Esophagus (tissue), 2 donors: Measurements from ENCODE around the gene KRT6A. TPM values are rescaled to one million over a fixed set of nuclear protein-coding genes. Genes with fewer than 3 reads are reported as not detected.

Experiments
- H3K27ac ChIP-seq, 2 donors: one replicate each; pipeline ENCODE4 v1.5.1; 2013; ENCODE audit warnings: low read depth in 2 of 2, mild to moderate bottlenecking in 2 of 2, inconsistent platforms in 1 of 2, low read length in 1 of 2, moderate library complexity in 1 of 2
- H3K27me3 ChIP-seq, 2 donors: one replicate each; pipeline ENCODE4 v1.6.1; 2013; ENCODE audit warnings: low read length in 2 of 2, control low read depth in 1 of 2, mild to moderate bottlenecking in 1 of 2; ENCODE audit not compliant: insufficient read depth in 2 of 2, control insufficient read depth in 1 of 2
- H3K36me3 ChIP-seq, 2 donors: one replicate each; pipeline ENCODE4 v1.6.1; 2013; ENCODE audit warnings: low read length in 1 of 2; ENCODE audit not compliant: control insufficient read depth in 2 of 2, insufficient read depth in 2 of 2
- H3K4me1 ChIP-seq, 2 donors: one replicate each; pipeline ENCODE4 v1.6.1; 2013; ENCODE audit warnings: low read length in 1 of 2; ENCODE audit not compliant: control insufficient read depth in 2 of 2, insufficient read depth in 2 of 2
- H3K4me3 ChIP-seq, 2 donors: one replicate each; pipeline ENCODE4 v1.5.1; 2013; ENCODE audit warnings: low read length in 2 of 2, mild to moderate bottlenecking in 2 of 2, low read depth in 1 of 2, moderate library complexity in 1 of 2
- H3K9me3 ChIP-seq, 2 donors: one replicate each; pipeline ENCODE4 v1.6.1; 2013; ENCODE audit warnings: mild to moderate bottlenecking in 2 of 2, low read depth in 1 of 2, low read length in 1 of 2, moderate library complexity in 1 of 2; ENCODE audit not compliant: control insufficient read depth in 2 of 2, insufficient read depth in 1 of 2
- WGBS, 2 donors: extraction: QIAGEN DNeasy Blood & Tissue Kit; methylation state at CpG; one replicate each; pipeline ENCODE4 v1.1.7; 2013; 5-methylcytosine and 5-hydroxymethylcytosine counted together
- polyA plus RNA-seq, 2 donors: library from polyadenylated mRNA; stranded (reverse); fragments of 200-250 nt; gene quantifications; one replicate each; pipeline ENCODE4 v1.2.3, GENCODE V29; 2013
- donor health status: healthy with polysubstance abuse.
- donor health status: Bipolar disorder and iron deficiency.

Gene KRT6A
- polyA plus RNA-seq, 2 donors, result 945 to 7,628 TPM

DNA sequence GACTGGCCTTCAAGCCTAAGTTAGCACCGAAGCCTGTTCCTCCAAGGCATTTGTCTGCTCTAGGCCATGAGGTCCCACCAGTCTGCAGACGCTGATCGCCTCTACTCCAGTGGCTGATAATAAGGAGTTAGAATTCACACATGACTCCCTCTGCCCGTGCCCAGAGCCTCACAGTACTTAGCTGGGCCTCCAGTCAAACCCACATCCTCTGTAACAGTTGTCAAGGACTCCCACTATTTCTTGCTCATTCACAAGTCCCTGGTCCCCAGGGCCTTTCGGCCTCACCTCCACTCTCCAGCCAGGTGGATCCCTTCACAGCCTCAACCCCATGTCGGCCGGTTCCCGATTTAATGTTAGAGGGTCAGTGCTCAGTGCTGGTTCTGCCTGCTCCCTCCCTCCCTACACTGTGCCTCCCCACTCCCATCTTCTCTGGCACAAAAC, 33.5 kb upstream of the KRT6A start:
- Histone ChIP-seq H3K4me1 (peaks cover 2 to 20% of the 10 kb centered on the region in 2 donors), H3K9me3 (no peaks in the 10 kb centered on the region), H3K27me3 (no peaks in the 10 kb centered on the region), H3K4me3 (no peak overlapping the region), H3K27ac (peak overlapping the region; percentile 88 to 89), H3K36me3 (no peaks in the 10 kb centered on the region)
- 73 to 83% methylated on average over 8 of the region's 8 CpGs for WGBS, 2 donors

DNA sequence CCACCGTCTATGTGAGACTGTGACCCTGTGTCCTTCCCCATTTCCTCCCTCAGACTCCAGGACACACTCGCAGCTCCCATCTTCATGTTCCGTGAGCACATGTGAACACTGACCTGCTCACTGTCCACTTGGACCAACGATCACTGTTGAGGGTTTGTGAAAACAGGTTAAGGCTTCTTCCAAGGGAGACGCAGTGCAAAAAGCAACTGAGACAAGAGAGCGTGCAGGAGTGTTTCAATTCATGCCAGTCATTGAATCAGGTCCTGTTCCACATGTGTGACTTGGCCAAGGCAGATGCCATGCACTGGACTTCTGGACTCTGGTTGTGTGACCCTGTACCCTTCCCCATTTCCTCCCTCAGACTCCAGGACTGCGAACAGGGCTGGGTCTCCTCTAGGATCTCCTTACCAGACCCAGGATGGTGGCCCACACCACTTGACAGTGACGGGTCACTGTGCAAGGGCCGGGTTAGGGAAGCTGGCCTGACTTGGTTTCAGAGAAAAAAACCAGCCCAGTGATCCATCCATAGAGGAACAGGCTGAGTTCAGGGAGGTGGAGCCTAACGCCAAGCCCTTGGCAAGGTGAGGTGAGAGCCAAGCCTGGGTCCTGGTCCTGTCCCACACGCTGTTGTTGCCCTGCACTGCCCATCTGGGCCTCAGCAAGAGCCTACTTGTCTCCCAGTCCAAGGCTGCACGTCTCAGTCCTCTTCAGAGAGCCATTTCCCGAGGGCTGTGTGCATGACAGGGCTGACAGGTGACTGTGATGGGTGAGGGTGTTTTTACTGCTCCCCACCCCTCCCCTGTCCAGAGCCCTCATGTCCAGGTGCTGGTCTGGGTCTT, 32.8 kb upstream of the KRT6A start:
- no peaks in the 10 kb centered on the region for H3K9me3 ChIP-seq
- H3K4me1 ChIP-seq, result peaks cover 3 to 20% of the 10 kb centered on the region in 2 donors
- no peaks in the 10 kb centered on the region for H3K27me3 ChIP-seq
- peak overlapping the region; percentile 88 to 89 for H3K27ac ChIP-seq
- peak overlapping the region in 1 of 2 donors; percentile 8 for H3K4me3 ChIP-seq
- 54 to 69% methylated on average over 13 of the region's 13 CpGs for WGBS, 2 donors
- no peaks in the 10 kb centered on the region for H3K36me3 ChIP-seq

DNA sequence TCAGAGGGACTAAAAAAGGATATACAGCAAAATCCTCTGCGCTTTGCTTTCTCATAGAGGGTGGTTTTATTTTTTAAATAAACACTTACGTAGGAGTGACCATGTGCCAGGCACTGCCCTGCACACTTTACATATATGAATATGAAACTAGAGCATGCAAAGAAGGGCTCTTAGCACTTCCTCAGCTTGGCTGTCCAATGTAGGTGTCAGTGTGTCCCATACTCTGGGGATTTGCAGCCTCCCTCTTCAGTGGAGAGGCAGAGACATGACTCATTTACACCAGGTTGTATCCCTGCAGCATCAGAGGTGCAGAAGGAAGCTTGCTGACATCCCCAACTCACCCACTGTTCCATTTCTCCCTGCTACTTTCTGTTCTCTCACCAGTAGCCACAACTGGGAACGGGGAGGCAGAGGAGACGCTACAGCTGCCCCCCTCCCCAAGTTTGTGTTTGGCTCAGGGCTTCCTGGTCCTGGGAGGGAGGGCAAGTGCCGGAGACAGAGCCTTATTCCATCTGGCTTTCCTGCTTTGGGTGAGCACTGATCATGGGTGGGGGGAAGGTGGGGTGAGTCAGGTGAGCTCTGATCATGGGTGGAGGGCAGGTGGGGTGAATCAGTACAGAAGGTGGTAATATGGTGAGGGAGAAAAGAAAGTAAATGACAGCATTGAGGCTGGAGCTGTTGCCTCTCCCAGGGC, 32.0 kb upstream of the KRT6A start:
- Histone ChIP-seq H3K4me3 (peak overlapping the region in 1 of 2 donors; percentile 8), H3K9me3 (no peaks in the 10 kb centered on the region), H3K27me3 (no peaks in the 10 kb centered on the region), H3K36me3 (no peaks in the 10 kb centered on the region), H3K27ac (peak overlapping the region; percentile 88 to 89), H3K4me1 (peaks cover 3 to 20% of the 10 kb centered on the region in 2 donors)
- WGBS, 2 donors, result 45 to 59% methylated on average over 5 of the region's 5 CpGs

DNA sequence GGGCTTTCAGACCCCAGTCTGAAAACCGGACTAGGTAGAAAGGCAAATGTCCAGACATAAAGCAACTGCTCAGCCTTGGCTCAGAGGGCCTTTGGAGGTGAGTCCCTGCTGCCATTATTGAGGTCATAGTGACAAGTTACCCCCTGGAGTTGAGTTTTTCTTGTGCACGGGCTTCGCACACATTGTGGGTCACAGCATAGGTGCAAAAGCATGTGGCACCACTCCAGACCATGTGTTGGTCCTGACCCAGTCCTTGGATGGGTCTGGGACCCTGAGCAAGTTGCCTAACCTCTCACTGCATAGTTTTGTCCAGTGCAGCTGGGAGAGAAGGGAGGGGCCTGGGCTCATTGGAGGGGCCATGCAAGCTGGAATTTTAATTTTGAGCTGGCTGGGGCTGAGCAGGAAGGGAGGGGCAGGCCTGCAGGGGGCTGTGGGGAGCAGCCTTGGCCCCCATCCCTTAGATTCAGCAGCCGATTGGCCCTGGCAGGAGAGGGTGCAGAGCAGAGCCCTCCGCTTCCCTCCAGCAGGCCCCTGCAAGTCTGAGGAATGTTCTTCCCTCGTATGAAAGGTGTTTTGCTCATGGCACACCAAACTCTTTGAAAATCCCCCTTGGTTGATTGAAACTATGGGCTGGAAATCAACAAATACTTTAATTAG, 31.3 kb upstream of the KRT6A start:
- H3K27me3 ChIP-seq, result no peaks in the 10 kb centered on the region
- H3K4me1 ChIP-seq, result peaks cover 3 to 20% of the 10 kb centered on the region in 2 donors
- WGBS, 2 donors, result 40 to 59% methylated on average over 6 of the region's 6 CpGs
- no peaks in the 10 kb centered on the region for H3K9me3 ChIP-seq
- no peak overlapping the region for H3K4me3 ChIP-seq
- peak overlapping the region; percentile 81 to 83 for H3K27ac ChIP-seq
- H3K36me3 ChIP-seq, result no peaks in the 10 kb centered on the region

DNA sequence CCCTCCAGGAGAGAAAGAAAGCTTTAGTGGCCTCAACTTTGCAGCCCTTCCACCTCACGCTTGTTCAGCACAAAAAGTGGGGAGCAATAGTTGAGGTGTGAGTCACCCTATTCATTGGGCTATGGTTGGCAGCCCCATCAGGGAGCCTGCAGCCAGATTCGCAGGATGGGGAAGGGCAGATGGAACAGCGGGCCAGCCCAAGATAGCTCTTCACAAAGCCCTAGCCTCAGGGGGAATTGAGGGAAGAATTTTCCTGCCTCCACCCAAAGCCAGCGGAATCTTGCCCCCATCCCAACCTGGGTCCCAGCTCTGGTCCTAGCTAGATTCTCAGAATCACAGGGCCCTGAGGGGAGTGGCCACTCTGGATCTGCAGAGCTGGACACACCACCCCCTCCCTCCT, 30.8 kb upstream of the KRT6A start:
- peak overlapping the region; percentile 81 to 83 for H3K27ac ChIP-seq
- no peak overlapping the region for H3K4me3 ChIP-seq
- H3K4me1 ChIP-seq, result peaks cover 3 to 20% of the 10 kb centered on the region in 2 donors
- H3K27me3 ChIP-seq, result no peaks in the 10 kb centered on the region
- no peaks in the 10 kb centered on the region for H3K9me3 ChIP-seq
- 48 to 71% methylated on average over 4 of the region's 4 CpGs for WGBS, 2 donors
- H3K36me3 ChIP-seq, result no peaks in the 10 kb centered on the region

DNA sequence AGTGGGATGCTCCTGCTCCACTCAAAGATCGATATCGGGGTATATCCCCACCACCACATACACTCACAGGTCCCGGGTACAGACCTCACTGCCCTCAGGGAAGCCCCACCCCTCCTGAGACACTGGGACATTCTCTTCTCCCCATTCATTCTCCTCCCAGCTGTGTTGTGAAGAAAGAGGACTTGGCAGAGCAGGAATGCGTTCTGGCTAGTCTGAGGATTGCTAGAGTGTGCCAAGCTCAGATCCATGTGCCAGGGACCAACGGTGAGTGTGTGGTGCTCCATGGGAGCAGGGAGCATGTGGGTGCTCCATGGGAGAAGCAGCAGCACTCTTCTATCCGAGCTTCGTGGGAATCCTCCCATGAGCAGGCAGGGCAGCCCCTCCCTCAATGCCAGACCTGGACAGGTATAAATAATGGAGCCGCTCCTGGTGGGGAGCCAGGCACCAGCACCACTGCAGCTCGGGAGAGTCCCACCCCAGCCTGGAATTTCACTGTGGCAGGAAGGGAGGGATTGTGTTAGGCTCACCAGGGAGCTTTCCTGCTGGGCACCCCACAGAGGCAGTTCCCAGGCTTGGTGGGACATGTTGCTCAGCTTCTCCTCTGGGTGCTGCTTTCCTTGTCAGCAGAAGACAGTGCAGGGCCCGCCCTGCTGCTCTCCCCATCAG, 29.4 kb upstream of the KRT6A start:
- Histone ChIP-seq H3K4me1 (peaks cover 3 to 20% of the 10 kb centered on the region in 2 donors), H3K27ac (peak overlapping the region; percentile 83 to 89), H3K9me3 (no peaks in the 10 kb centered on the region), H3K4me3 (no peak overlapping the region), H3K36me3 (peaks cover 0 to 5% of the 10 kb centered on the region in 2 donors), H3K27me3 (no peaks in the 10 kb centered on the region)
- 37 to 51% methylated on average over 10 of the region's 10 CpGs for WGBS, 2 donors

DNA sequence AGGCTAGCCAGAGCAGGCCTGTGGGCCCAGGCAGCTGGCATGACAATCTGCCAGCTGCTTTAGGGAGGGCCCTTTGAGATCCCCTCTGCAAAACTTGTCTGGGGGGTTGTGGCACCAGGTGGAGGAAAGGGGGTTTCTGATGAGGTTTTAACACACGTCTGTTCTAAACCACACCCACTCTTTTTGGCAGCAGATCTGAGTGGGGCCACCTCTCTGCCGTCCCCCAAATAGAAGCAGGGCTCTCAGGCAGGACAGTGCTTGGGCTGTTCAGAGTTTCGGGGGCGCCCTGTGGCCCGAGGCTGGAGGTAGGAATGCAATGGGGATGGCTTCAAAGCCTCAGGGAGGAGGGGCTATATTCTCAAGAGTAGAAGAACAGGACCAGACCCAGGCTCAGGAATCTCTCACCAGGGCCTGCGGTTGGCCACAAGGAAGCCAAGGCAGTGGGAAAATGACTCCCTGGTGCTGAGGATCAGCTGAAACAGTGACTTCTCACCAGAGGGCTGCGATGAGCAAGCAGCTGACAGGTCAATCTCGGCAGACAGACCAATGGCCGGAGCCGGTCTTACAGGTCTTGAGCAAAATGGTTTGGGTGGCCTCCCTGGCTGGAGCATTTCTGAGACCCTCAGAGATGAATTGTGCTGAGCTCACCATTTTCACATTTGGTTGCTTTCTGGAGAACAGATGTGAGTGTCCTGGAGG, 28.7 kb upstream of the KRT6A start:
- H3K27me3 ChIP-seq, result no peaks in the 10 kb centered on the region
- H3K4me3 ChIP-seq, result no peak overlapping the region
- peak overlapping the region; percentile 83 to 89 for H3K27ac ChIP-seq
- peaks cover 3 to 21% of the 10 kb centered on the region in 2 donors for H3K4me1 ChIP-seq
- H3K36me3 ChIP-seq, result peaks cover 0 to 8% of the 10 kb centered on the region in 2 donors
- no peaks in the 10 kb centered on the region for H3K9me3 ChIP-seq
- 43 to 47% methylated on average over 10 of the region's 10 CpGs for WGBS, 2 donors

DNA sequence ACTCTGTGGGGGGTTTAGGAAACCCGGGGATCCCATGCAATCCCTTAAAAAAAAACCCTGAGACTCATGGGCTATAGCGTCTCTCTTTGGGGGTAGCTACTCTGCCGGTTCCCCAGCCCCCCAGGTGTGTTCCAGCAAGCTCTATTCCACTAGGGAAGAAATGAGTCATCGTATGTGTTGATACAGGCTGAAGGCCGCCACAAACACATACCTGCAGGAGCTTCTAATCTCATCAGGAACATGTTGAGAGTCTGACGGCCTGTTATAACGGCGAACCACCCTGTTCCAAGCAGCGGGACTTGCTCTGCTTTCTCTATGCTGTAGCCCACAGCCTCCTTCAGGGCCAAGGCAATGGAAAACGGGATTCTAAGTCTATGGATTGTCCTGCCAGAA, 28.1 kb upstream of the KRT6A start:
- Histone ChIP-seq H3K27ac (peak overlapping the region; percentile 88 to 89), H3K36me3 (peaks cover 0 to 11% of the 10 kb centered on the region in 2 donors), H3K4me1 (peaks cover 3 to 23% of the 10 kb centered on the region in 2 donors), H3K9me3 (no peaks in the 10 kb centered on the region), H3K4me3 (no peak overlapping the region), H3K27me3 (no peaks in the 10 kb centered on the region)
- 47 to 49% methylated on average over 10 of the region's 10 CpGs for WGBS, 2 donors
